Hematopoietic multipotent progenitor cell (in vitro differentiated cells): ENCODE results near the gene BCKDK. TPM values are rescaled to one million over a fixed set of nuclear protein-coding genes. Genes with fewer than 3 reads are reported as not detected.

Experiments used
- DNase-seq, 3 donors: peaks; one replicate each; pipeline ENCODE4 v3.0.0-alpha.2; 2011 to 2015; ENCODE audit warnings: low read depth in 2 of 3, low spot score in 2 of 3
- total RNA-seq: library from RNA; depleted of rRNA; stranded (reverse); fragments of >200 nt; gene quantifications from one replicate; pipeline ENCODE4 v1.2.3, GENCODE V29; 2012

BCKDK gene
- total RNA-seq: 52.5 TPM

DNA sequence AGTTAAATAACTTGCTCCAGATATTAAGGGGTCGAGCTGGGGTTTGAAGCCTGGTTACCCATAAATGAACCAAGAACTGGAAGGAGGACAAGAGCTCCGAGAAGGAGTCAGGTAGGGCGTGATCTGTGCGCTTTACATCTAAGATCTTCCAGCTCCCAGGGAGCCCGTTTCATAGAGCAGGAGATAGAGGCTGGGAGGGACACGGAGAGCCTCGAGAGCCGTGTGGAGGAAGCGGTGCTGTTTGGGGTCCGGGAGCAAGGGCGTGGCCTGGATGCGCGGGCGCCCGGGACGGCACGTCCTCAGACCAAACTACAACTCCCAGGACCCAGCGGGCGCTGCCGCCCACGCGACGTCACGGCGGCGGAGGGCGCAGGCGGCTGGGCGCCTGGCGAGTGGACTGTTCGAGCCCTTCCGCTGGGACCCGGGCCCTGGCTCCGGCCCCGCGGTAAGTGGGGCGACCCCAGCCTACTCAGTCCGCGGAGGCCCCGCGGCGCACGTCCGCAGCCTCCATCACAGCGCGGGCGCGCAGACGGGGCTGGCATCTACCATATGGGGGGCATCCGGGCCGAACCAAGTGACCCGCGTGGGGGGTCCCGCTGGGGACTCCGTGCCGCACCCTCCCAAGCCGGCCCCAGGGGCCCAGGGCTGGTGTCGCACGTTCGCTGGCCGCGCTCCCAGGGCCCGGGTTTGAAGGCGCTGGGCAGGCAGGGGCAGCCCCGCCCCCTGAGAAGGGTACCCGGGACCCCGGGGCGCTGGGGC lies at the start of gene BCKDK:
TSS of gene BCKDK (plus strand) at position 352 of the 759 bp plus-strand sequence. CDS start 838 bp downstream, outside the sequence.
- DNase-seq: peak; percentile 24 to 54 (median 45)

DNA sequence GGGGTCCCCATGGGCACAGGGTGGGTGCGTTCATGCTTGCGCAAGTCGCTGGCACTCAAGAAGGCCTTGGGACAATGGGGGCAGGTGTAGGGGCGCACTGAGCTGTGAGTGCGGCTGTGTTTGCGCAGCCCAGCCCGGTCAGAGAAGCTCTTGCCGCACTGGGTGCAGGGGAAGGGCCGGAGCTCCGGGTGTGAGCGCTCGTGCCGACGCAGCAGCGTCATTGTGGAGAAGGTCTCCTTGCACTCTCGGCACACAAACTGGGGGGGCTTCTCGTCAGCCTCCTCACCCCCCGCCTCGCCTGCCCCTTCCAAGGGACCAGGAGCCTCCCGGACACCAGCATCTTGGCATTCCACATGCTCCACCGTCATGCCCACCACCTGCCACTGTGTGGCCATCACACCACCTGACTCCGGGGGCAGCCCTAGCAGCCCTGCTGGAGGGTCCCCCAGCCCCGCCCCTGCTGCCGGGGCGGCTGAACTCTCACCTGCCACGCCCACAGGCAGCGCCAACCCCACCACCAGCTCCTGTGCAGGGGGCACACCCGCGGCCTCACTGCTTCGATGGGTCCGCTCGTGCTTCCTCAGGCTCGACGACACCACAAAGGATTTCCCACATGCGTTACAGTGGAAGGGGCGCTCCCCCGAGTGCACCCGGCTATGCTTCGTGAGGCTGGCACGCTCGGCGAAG lies 46.9 kb upstream of the BCKDK start:
- no peak for DNase-seq

DNA sequence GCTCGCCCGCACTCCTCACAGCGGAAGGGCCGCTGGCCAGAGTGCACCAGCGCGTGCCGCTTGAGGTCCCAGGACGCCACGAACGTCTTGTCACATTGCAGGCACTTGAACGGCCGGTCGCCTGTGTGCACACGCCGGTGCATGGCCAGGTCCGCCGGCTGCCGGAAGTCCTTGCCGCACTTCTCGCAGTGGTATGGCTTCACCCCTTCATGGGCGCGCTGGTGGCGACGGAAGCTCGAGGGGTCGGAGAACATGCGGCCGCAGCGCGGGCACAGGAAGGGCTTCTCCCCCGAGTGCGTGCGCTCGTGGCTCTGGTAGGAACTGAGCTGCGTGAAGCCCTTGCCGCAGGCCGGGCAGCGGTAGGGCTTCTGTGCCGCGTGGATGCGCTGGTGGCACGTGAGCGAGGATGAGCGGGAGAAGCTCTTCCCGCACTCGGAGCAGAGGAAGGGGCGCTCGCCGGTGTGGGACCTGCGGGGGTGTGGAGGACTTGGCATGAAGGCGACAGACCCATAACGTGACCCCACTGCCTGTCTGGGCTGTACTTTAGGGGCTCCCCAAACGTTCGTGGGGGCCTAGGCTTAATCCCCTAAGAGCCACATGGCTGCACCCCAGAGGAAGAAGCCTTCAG lies 46.3 kb upstream of the BCKDK start:
- DNase-seq: no peak

DNA sequence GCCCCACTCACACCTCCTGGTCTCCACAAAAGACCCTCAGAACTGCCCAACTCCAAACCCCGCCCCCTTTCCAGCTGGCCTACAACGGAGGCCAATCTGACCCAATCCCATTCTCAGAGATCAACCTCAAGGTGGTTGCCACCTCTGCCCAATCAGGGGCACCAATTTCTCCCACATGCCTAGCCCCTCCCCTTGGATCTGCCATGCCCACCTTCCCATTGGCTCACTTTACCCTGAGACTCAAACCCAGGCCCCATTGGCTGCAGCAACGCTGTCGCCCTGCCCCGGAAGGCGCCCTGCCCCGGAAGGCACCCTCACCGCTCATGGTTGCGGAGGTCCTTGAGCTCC lies 44.7 kb upstream of the BCKDK start:
- no peak for DNase-seq

DNA sequence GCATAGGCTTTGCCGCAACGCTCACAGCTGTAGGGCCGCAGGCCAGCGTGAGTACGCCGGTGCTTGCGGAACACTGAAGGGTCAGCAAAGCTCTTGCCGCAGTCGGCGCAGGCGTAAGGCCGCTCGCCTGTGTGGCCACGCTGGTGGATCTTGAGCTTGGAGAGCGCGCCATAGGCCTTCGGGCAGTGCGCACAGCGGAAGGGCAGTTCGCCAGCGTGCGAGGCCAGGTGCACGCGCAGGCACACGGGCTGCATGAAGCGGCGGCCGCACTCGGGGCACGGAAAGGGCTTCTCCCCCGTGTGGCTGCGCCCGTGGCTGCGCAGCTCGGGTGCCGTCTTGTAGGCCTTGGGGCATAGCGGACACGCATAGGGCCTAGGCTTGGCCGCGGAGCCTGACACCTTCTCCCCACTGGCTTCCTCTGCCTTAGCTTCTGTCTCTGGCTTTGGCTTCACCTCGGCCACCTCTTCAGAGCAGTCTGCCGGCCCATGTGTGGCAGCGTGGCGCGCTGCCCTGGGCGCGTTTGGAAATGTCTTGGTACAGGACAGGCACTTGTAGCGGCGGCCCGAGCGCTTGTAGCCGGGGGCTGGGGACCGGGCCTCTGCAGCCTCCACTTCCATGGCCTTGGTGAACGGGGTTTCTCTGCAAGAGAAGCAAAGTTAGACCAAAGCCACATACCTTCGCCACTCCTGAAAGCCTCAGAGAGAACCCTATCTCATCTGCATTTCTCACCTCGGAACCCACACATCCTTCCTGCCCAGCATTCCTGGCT lies 44.2 kb upstream of the BCKDK start:
- DNase-seq: peak in 1 of 3 donors; percentile 9

DNA sequence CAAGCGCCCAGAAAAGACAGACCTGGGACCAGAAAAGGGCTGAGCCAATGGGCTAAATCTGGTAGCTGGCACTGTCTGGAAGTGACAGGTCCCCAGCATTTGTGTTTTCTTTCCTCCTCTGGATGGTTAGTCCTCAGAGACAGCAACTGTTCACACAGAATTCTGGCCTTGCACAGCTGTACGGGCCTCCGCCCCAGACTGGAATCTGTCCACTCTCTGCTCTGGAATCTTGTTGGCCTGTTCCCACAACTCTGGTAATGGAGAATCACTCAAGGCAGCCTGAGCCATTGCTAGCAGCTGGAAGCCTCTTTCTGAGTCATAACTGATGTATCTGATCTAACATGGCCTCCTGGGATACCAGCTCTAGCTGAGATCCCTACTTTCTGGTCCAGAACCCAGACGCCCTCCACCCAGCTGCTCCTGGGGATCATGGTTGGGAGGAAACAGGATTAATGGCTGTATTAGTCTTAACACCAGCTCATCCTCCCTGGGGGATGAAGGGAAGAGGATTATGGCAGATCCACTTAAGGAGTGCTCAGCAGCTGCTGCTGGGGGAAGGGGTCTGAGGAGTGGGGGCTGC lies 43.2 kb upstream of the BCKDK start:
- peak in 1 of 3 donors; percentile 13 for DNase-seq

DNA sequence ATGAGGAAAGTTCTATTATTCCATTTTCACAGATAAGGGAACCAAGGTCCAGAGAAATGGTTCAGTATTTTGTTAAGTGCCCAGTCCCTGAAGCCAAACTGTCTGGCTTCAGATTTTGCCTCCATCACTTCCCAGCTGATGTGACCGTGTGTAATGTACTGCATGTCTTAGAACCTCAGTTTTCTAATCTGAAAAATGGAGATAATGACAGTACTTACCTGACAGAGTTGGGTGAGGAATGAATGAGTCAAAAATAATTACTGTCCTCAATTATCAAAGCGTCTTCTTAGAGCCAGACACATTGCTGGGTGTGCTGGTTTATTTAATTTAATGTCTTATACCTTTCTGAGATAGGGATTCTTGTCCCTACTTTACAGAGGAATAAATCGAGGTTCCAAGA lies 40.8 kb upstream of the BCKDK start:
- DNase-seq: no peak

DNA sequence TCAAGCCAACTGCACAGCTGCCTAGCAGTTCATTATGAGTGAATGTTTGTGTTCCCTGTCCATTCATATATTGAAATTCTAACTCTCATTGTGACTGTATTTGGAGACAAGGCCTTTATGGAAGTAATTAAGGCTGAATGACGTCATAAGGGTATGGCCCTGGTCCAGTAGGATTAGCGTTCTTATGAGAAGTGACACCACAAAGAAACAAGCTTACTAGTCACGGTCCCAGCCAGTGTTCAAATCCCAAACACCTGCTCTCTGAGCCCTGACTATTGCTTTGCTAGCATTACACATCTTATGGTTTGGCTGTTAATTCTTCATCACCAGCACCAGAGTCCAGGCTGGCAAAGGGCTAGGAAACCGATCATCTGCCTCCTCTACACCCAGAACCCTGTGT lies 36.3 kb upstream of the BCKDK start:
- DNase-seq: no peak

DNA sequence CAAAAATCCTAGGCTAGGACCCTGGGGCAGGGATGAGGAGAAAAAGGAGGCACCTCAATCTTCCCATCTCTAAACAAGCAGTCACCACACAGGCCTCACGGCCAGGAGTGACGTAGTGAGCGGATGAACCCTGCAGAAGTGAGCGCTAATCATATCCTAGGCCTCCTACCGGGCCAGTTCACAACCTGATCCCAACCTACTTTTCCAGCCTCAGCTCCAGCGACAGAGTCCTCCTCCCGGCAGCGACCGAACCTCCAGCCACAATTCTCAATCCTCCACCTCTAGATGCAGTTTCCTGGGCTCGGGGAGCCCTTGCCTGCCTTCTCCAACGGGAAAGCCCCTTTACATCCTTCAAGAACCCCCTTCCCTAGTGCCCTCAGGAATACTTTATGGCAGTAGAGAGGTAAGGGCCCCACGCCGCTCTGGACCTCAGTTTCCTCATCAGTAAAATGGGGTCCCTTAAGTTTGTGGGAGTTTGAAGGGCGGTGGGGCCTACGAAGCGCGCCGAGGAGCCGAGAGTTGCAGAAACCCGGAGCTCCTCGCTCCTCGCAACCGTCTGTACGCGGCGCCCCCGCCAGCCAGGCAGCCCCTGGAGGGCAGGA lies 35.5 kb upstream of the BCKDK start:
- no peak for DNase-seq

DNA sequence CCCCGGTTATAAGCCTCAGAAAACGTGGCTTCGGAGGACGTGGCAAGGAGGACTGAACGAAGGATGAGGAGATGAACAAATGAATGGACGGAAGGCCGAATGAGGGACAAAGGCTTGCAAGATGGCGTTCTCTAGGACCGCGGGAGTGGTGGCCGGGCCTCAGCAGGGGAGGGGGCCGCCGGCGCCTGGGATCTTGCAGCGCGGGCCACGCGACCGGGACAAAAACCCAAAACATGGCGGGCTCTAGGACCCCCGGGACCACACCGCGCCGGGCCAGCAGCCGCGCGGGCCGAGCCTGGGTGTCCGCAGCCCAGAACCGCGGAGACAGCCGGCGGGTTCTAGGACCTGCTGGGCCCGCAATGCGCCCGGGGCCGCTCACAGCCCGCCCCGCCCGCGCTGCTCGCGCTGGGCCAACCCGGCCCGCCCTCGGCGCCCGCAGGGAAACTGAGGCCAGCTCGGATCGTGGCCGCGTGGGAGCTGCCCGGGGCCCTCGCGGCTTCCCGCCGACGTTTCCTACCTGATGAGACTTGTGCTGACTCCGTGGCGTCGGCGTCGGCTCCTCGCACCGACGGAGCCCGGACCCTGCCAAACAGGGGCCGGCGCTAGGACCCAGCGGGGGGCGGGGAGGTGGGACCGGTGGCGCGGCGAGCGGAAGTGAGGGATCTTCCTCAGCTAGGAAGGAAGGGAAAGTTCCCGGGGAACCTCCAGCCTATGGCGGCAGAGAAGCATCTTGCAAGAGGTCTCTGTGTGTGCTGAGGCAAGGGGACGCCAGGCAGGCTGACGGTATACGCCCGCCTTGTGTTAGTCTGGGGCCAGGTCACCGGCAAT lies 34.8 kb upstream of the BCKDK start:
- DNase-seq: peak; percentile 71 to 86 (median 84)

DNA sequence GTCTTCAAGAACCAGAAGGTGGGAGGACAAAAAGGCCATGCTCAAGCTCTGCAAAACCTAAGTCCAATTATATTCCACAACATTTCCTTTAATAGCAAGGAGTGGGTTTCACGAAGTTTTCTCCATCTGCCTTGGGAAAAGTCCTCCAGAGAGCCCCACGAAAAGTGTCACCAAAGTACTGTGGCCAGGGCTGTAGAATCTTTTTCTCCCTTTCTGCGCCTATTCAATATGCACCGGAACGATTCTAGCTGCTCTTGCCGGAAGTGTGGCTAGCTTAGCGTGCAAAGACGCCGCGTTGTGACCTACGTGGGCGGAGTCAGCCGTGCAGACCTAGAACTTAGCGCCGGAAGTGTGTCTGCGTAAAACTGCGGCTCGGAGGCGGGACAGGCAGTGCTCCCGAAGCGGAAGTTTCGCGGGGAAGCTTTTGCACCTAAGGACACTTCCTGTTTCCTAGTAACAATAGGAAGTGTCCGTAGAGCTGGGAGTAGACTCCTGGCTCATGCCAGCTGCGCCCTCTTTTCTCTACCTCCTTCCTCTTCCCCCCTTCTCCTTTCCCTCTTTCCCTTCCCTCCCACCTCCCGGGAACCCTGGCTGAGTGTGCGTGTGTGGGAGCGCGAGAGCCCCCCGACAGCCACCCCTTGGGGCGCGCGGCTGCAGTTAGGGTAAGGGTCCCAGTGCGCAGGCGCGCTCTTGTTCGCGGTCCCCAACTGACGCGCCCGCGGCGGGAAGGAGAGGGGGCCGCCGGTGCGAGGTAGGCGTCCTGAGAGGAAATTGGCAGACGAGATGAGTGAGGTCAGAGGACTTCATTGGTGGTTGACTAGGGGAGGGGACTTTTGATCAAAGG lies 34.0 kb upstream of the BCKDK start, which contains the start of the genes ZNF646 and ZNF668:
TSS of gene ZNF646 (plus strand) at position 453 of the 844 bp plus-strand sequence. CDS start 1,903 bp downstream, outside the sequence.
TSS of gene ZNF668 (minus strand) at position 271 of the 844 bp plus-strand sequence. CDS start 9,781 bp downstream, outside the sequence.
- peak; percentile 88 to 100 (median 99) for DNase-seq

DNA sequence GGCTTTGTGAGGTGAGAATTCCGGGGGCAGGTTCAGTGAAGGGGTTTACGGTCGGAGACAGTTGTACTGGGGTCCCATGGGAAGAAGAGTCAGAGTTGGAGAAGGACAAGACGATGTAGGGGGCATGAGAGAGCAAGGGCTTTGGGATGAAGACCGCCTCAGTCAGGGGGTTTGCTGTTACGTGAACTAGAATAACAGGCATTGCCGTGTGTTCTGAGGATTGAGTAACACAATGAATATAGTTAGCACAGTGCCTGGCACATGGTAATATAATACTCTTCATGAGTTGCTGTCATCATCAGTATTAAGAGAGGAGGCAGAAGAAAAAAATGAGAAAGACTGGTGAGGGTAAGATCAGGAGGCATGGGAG lies 33.4 kb upstream of the BCKDK start:
- DNase-seq: no peak

DNA sequence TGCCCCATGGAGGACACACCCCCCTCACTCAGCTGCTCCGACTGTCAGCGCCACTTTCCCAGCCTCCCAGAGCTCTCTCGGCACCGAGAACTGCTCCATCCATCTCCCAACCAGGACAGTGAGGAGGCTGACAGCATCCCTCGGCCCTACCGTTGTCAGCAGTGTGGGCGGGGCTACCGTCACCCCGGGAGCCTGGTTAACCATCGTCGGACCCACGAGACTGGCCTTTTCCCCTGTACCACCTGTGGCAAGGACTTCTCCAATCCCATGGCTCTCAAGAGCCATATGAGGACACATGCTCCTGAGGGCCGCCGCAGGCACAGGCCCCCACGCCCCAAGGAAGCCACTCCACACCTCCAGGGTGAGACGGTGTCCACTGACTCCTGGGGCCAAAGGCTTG lies 31.9 kb upstream of the BCKDK start:
- DNase-seq: no peak

DNA sequence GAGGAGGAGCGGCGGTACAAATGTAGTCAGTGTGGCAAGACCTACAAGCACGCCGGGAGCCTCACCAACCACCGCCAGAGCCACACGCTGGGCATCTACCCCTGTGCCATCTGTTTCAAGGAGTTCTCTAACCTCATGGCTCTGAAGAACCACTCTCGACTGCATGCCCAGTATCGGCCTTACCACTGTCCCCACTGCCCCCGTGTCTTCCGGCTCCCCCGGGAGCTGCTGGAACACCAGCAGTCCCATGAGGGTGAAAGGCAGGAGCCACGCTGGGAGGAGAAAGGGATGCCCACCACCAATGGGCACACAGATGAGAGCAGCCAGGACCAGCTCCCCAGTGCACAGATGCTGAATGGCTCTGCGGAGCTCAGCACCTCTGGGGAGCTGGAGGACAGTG lies 31.2 kb upstream of the BCKDK start:
- DNase-seq: no peak

DNA sequence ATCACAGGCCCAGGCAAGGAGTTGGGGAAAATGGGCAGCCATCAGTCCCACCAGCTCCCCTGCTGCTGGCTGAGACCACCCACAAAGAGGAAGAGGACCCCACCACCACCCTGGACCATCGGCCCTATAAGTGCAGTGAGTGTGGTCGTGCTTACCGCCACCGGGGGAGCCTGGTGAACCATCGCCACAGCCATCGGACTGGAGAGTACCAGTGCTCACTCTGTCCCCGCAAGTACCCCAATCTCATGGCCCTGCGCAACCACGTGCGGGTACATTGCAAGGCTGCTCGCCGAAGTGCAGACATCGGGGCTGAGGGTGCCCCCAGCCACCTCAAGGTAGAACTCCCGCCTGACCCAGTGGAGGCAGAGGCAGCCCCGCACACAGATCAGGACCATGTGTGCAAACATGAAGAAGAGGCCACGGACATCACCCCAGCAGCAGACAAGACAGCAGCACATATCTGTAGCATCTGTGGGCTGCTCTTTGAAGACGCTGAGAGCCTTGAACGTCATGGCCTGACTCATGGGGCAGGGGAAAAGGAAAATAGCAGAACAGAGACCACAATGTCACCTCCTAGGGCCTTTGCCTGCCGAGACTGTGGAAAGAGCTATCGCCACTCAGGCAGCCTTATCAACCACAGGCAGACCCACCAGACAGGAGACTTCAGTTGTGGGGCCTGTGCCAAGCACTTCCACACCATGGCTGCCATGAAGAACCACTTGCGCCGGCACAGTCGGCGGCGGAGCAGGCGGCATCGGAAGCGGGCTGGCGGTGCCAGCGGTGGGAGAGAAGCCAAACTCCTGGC lies 30.4 kb upstream of the BCKDK start:
- DNase-seq: no peak

DNA sequence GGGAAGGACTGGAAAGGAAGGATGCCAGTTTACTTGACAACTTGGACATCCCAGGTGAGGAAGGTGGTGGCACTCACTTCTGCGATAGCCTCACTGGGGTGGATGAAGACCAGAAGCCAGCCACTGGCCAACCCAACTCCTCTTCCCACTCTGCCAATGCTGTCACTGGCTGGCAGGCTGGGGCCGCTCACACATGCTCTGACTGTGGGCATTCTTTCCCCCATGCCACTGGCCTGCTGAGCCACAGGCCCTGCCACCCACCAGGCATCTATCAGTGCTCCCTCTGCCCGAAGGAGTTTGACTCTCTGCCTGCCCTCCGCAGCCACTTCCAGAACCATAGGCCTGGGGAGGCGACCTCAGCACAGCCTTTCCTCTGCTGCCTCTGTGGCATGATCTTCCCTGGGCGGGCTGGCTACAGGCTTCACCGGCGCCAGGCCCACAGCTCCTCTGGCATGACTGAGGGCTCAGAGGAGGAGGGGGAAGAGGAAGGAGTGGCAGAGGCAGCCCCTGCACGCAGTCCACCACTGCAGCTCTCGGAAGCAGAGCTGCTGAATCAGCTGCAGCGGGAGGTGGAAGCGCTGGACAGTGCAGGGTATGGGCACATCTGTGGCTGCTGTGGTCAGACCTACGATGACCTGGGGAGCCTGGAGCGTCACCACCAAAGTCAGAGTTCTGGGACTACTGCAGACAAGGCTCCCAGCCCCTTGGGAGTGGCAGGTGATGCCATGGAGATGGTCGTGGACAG lies 29.4 kb upstream of the BCKDK start:
- no peak for DNase-seq
